HG03565 (cell line): Measurements from ENCODE around the gene STAC.
"Not testable (repeated sequence)": the region's sequence is repeated elsewhere in the genome, so short reads cannot be mapped to it uniquely, and the experiment has no call there.

Experiments
- ATAC-seq: cut with Tn5 transposase; IDR thresholded peaks from one replicate; pipeline ENCODE4 v1.9.1; 2021; ENCODE audit warnings: mild to moderate bottlenecking, moderate library complexity; ENCODE audit not compliant: unreplicated experiment

STAC gene

DNA sequence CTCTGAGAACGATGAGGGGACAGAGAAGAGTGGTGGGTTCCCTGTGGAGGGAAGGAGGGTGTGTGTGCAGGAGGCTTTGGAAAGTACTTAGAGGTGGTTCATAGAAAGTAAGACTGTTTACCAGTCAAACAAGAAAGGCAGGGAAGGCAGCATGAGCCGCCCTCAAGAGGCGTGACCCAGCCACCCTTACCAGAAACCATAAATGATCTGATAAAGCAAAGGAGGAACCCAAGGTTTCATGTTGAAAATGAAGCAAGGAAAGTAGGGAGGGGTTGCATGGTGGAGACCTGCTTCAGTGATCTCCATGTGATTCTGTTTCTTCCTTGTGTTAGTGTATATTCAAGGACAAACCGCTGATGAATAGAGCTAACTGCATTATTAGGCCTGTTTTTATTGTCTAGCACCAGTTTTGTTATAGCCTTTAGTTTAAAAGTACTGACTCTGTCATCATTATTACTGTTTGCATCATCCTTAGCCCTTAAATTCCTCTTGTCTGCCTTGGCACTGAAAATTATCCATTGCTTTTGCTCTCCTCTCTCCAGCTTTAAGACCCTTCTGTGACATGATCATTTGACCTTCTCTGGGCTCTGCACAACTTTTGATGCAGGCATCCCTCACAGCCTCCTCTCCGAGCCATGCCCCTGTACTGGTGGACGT, 96.1 kb downstream of the STAC start:
- ATAC-seq: no peak

GRCh38 chr3:36477655-36478054, 97.4 kb downstream of the STAC start:
- ATAC-seq: no peak

- ATAC-seq: no peak
Measured at GRCh38 chr3:36480911-36481648, 100.8 kb downstream of the STAC start.

DNA sequence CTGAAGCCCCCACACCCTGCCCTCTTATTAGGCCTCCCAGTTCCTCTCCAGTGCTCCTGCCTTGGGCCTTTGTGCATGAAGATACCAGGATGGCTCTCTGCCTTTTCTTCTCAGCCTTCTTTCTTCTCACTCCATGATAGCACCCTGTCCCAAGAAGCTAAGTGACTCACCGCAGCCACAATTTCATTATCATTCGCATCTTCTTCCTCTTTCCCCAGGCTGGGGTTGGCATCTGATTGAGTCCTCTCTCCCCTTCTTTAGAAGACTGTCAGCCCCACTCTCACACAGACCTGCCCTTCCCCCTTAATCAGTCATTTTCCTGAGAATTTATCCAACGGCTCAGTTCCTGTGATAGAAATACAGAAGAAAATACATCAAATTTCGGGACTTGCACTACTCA, 102.0 kb downstream of the STAC start:
- ATAC-seq: no peak

GRCh38 chr3:36482880-36483279, 102.6 kb downstream of the STAC start:
- no peak for ATAC-seq

- ATAC-seq: no peak
Measured at GRCh38 chr3:36483709-36484108, 103.4 kb downstream of the STAC start.

GRCh38 chr3:36484386-36484785, 104.1 kb downstream of the STAC start:
- ATAC-seq: no peak

DNA sequence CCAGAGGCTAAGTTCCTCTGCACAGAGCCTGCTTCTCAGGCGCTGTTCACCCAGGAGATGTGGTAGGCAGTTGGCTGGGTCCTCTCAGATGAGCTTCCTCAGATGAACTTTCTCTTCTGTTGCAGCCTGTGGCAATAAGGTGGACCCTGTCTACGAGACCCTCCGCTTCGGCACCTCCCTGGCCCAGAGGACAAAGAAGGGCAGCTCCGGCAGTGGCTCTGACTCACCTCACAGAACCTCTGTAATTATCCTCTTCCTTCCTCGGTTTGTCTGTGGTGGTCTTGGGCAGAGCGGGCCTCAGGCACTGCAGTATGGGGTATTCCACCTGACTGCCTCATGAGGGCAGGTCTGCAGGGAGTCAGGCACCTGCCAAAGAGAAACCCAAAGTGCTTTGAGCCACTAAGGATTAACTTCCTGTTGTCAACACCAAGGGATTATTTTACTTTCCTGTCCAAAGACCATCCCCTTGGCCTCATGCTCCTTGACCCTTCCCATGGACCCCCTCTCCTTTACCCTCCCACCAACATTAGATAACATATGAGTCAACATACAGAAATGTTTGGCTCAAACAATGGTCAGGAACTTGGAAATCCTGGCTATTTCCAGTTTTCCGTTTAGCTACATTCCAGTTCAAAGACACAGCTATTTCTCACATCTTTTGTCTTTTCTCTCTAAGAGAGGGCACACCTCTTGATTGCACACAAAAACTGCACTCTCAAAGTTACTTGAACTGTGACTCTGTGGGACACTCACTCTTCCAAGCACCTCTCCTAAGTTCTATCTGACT, 105.9 kb downstream of the STAC start:
- ATAC-seq: no peak

DNA sequence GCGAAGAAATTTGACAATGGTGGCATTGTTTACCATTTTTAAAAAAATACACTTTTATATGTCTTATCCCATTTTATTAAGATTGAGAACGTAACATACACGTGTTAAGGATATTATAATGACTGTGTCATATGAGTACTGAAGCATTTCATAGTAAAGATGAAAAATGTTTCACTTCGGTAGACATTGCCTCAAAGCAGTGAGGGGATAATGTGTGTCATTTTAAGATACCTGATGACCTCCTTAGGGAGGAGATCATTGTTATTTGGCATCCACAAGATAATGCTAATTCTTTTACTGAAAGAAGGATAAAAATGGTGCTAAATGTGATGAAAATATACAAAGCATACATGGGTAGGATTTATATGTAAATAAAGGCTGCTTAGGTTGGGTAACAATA, 107.3 kb downstream of the STAC start:
- ATAC-seq: no peak

DNA sequence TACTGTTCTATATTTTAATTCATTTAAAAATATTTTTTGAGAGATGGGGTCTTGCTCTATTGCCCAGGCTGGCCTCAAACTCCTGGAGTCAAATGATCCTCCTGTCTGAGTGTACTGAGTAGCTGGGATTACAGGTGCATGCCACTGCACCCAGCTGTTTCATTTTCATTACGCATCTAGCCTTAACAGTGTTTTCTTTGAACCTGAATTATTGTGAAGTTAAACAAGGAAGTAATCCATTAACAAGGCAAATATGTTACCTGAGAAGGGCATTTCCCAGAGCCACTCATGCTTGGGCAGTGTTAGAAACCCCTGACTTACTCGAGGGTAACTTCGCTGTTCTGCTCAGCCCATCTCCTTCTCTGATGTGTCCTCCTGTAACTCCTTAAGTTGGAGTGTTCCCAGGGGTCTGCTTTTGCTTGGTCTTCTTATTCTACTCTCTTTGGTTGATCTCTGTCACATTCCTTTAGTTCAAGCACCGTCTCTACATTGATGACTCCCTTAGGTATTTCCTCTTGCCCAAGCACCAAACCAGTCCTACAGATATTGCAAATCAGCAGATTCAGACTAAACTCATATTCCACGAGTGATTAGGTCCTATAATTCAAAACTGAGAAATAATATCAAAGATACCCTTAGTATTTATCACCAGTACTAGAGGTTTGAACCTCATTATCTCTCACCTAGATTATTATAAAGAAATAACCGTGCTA, 107.9 kb downstream of the STAC start:
- ATAC-seq: no peak

GRCh38 chr3:36489101-36489500, 108.8 kb downstream of the STAC start:
- no peak for ATAC-seq

DNA sequence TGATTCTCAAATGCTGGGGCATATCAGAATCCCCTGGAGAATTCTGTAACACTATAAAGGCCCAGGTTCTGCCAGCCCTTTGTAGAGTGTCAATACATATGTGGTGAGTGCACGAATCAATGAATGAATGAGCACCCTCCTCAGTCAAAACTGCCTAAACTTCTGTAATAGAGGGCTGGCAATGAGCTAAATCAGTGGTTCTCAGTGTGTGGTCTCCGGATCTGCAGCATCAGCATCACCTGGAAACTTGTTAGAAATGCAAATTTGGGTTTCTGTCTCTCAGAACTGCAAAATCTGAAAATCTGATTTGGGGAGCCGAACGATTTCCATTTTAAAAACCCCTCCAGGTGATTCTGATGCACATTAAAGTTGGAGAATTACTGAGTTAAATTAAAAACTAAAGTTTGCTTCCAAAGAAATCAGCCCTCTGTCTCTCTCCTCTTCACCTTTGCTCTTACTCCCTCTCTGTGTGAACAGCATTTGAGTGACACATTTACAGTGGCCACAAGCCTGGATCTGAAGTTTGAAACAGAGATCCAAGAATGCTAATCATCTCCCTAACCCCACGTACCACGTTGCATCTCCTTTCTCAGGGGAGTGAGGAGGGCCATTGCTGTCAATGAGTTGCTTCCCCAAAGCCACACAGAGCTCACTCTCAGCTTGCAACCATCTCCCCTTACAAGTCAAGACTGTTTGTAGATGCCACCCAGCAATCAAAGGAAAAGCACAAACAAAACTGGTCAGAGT, 109.5 kb downstream of the STAC start:
- no peak for ATAC-seq

DNA sequence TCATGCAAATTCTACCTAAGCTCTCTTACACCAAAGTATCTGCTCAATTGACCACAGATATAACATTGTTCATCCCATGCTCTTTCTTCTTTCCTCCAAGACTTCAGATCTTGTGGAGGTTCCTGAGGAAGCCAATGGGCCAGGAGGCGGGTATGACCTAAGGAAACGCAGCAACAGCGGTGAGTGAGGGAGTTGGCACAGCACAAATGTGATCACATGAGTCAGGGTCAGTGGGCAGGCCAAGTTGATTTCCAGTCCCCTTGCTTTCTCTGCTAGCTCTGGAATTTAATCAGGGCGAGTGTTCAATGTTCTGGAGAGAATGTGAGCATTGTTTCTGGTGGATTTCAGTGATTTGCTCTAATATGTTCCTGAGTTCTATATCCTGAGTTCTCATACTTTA, 112.7 kb downstream of the STAC start:
- ATAC-seq: no peak

GRCh38 chr3:36494461-36495109, 114.3 kb downstream of the STAC start:
- no peak for ATAC-seq

- no peak for ATAC-seq
Measured at GRCh38 chr3:36496684-36497633, 116.7 kb downstream of the STAC start.

GRCh38 chr3:36500053-36500452, 119.7 kb downstream of the STAC start:
- ATAC-seq: not testable (repeated sequence)

GRCh38 chr3:36501616-36502015, 121.3 kb downstream of the STAC start:
- no peak for ATAC-seq

DNA sequence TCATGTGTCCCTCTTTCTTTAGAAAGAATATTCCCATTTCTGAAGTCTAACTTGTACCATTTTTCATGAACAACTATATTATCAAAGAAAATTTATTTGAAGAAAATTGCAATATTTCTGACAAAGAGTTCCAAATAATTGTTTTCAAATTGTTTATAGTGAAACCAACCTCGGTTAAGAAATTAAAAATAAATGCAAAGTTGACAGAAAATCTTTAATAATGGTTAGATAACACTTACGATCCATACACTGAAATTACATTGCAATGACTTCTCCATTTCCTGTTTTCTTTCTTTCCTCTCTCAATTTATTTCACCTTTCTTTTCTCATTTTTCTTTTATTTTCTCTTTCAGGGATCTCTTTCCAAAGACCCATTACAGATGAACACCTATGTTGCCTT, 125.1 kb downstream of the STAC start:
- ATAC-seq: no peak
